Measurements from ENCODE around the gene SLC39A11.
A peak's percentile ranks its signal among the peaks of the same experiment; 100 is the strongest.
"Not testable (repeated sequence)": the region's sequence is repeated elsewhere in the genome, so short reads cannot be mapped to it uniquely, and the experiment has no call there.

The SLC39A11 gene

DNA sequence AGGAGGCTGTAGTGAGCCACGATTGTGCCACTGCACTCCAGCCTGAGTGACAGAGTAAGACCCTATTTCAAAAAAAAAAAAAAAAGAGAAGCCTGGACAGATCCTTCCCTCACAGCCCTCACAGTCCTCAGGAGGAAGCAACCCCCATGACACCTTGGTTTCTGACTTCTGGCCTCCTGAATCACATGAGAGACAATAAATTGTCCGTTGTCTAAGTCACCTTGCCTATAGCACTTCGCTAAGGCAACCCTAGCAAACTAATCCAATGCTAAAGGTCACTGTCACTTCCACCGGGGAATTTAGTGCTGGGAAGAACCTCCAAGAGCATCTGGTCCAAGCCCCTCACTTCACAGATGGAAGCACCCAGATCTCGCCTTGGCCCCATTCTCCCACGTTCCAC, 18.9 kb upstream of the SLC39A11 start:
- no peak for DNase-seq

DNA sequence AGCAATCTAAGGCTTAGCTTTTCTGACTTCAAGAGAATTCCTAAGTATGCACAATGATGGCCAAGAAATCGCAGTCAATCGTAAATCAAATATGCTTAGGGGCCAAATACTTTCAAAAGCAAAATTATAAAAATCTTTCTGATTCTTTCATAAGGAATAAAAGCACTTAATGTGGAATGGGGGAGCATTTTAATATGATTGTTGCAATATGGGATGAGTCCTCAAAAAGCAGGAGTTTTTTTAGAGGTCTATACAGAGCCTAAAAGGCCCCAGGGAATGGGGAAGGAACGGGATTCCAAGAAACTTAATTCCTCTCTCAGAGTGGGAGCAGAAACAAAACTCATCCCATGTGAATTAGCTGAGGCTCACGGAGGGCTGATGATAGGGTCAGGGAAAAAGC, 14.7 kb upstream of the SLC39A11 start:
- DNase-seq: no peak

DNA sequence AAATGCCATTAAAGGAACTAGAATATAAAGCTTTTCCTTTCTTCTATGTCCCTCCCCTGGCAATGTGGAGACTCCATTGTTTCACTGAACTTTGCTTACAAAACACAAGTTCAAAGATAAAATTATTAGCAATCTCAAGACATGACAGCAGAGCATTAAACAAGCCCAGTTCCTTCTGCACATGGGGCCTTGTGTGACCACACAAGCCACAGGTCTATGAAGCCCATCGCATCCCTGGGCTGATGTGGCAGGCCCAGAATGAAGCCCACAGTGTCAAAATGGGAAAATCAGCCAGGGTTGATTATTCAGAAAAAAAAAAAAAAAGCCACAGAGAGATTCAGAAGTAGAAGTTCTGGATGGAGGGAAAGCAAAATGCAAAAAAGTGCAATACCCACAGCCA, 12.9 kb upstream of the SLC39A11 start:
- DNase-seq: no peak

DNA sequence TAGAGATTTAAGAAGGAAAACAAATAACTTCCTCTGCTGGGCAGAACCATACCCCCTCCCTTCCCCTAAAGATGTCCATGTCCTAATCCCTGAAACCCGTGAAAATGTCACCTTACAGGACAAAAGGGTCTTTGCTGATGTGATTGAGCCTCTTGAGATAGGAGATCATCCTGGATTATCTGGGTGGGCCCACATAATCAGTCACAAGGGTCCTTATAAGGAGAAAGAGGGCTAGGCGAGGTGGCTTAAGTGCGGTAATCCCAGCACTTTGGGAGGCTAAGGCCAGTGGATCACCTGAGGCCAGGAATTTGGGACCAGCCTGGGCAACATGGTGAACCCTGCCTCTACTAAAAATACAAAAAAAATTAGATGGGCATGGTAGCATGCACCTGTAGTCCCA, 12.0 kb upstream of the SLC39A11 start:
- DNase-seq: no peak

DNA sequence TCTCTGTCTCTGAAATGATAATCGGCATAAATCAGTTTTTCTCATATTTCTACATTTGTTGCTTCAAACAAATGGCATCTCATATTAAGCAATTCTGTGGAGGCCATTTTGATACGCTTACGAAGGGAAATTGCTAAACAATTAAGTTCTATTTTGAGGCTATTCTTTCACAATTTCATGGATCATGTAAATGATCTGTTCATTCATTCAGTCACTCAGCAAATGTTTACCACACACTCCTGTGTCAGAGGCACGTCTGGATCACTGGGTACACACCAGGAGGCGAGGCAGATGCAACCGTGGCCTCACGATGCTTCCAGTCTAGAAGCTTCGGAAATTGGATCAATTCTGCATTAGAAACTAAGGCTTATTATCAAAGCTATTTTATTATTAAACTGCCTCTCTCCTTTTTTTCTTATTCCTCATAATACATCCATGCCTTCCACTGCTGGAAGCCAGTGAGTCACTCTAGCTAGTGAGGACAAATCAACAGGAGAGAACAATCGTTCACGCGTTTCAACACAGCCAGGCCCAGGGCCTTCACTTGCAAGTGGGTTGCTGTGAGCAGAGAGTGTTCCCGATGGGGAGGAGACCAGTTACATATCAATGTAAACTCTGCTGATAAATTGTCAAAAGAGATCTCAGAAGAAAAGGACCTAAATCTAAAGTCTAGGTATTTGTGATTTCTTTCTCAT, 11.3 kb upstream of the SLC39A11 start:
- peak in 1 of 56 donors; percentile 33 for DNase-seq

DNA sequence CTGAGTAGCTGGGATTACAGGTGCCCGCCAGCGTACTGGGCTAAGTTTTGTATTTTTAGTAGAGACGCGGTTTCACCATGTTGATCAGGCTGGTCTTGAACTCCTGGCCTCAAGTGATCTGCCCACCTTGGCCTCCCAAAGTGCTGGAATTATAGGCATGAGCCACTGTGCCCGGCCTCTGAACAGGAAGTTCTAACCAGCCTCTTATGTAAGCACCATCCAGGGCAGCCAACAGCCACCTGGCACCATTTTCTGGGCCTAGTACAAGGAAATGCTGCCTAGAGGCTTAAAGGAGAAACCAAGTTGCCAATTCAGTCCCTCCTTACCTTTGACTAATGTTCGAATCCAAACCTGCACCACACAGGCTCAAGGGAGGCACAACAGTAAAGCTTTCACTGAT, 8.5 kb upstream of the SLC39A11 start:
- DNase-seq: no peak

DNA sequence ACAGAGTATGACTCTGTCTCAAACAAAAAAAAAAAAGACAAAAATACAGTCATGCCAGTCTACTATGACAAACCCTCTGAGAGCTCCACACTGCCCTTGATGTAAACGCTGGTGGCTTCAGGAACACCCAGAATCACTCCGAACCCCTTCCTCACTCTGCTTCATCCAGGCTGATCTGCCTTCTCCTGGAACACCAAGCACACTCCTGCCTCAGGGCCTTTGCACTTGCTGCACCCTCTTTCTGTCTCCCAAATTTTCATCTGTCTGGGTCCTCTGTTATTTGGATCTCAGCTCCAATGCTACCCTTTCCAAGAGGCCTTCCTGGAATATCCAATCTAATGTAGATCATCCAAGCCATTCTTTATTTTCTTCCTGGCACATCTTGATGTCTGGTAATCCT, 7.9 kb upstream of the SLC39A11 start:
- no peak for DNase-seq

DNA sequence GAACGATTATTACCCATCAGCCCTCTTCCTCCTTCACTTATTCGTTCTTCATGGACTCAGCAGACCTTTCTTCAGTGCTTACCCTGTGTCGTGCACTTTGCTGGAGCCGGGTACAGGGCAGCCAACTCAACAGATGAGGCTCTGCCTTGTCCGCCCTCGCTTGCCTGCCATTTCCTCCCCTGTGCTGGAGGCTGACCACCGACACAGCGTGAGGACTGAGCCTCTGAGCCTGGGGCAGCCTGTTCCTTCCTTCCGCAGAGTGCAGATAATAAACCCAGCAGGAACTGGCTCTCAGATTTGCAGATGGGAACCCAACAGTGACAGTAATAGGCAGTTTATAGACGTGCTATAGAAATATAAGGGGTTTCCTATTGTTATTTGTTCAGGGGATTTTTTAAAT, 7.0 kb upstream of the SLC39A11 start:
- DNase-seq: no peak

DNA sequence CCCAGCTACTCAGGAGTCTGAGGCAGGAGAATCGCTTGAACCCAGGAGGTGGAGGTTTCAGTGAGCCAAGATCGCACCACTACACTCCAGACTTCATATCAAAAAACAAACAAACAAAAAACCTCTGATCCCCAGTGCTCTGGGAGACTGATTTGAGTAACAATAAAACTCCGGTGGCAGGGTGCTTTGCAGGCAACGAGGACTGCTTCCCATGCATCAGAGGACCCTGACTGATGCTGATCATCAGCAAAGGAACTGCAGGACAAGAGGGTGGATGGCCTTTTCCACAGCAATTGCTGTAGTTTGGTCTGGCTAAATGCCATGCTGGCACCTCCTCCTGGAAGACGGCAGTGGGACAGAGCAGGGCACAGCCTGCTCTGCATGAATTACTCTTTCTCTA, 6.4 kb upstream of the SLC39A11 start:
- no peak for DNase-seq

DNA sequence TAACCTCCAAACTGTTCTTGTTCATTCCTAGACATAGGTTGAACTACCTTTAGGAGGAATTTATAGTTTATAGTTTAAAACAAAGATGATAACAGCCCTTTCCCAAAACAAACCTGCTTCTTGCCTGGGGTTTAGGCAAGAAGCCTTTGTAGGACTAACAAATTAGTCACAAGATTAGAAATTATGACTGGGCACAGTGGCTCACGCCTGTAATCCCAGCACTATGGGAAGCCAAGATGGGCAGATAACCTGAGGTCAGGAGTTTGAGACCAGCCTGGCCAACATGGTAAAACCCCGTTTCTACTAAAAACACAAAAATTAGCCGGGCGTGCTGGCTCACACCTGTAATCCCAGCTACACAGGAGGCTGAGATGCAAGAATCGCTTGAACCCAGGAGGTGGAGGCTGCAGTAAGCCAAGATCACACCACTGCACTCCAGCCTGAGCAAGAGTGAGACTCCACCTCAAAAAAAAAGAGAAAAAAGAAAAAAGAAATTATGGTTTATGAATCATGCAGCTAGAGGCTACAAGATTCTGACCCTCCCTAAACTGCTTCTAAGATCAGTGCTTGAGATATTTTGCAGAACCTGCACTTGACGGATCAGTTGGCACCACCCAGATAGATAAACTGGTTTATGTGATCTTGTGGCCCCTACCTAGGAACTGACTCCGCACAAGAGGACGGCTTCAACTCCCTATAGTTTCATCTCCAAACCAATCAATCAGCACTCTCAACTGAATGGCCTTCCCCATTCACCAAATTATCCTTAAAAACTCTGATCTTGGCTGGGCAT, 5.7 kb upstream of the SLC39A11 start:
- DNase-seq: not testable (repeated sequence)

DNA sequence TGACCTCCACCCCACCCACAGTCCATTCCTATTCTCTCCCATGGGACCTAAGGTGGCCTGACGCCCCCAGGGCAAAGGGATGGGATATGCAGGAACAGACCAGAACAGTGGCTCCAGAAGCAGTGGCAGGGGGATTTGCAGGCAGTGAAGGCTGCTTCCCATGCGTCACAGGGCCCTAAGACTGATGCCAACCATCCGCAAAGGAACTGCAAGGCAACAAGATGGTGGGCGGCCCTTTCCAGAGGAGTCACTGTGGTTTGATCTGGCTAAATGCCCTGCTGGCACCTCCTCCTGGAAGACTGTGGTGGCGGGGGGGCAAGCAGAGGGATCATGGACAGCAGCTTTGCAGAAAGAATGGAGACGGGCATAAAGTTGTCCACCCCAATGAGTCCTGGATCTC, 4.4 kb upstream of the SLC39A11 start:
- DNase-seq: no peak

DNA sequence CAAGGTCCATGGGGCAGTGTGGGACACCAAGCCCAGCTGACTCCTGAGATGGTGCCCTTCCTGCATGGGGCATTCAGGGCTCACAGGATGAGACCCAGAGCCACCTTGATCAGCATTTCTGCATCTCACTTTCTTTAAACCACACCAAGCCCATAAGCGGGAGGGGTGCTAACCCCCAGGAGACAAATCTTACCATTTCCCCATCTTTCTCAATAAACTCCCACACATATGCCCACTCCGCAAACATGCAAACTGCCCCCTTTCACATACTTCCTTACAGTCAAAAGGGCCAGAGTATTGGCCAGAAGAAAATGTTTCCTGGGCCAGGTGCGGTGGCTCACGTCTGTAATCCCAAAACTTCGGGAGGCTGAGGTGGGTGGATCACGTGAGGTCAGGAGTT, 3.7 kb upstream of the SLC39A11 start:
- DNase-seq: no peak

DNA sequence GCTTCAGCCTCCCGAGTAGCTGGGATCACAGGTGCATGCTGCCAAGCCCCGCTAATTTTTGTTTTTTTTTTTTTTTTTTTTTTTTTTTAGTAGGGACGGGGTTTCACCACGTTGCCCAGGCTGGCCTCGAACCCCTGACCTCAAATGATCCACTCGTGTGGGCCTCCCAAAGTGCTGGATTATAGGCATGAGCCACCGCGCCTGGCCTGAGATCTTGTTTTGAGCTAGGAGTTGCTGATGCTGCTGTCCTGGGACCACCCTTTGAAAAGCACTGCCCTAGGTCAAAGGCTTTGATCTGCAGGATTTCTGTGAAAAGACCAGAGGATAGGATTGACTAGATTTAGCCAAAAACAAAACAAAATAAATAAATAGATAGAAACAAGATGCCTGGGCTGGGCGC, 798 bp upstream of the SLC39A11 start:
- no peak for DNase-seq

DNA sequence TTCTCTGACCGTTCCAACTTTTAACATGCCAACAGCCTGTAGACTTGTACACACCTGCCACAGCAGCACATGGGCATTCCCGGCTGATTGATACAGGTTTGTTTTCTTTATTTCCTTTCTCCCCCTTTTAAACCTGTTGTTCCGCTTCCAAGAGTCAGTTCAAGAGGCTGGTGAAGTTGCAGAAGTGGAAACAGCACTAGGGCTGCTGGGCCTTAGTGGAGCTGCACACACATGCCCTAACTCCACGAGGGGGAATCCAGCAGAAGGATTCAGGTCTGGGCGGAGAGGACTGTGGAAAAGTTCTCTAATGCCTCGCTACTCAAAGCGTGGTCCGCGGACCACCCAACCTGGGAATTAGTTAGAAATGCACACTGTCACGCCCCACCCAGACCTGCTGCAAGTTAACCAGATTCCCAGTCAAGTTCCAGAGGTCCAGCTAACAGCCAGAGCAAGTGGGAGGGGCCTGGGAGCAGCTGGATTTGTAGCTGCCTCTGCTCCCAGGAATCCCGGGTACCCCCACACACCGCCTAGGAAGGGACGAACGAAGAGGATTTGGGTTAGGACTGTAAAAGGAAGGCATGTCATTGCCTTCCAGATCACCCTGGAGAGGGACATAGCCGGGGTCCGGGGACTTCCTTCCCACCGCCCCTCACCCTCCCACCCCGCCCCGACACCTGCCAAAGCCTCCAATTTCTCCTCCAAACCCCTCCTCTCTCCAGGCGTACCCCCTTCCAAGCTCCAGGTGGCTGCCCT, 542 bp downstream of the SLC39A11 start:
- peak in 22 of 56 donors; percentile 21 to 68 (median 48) for DNase-seq

DNA sequence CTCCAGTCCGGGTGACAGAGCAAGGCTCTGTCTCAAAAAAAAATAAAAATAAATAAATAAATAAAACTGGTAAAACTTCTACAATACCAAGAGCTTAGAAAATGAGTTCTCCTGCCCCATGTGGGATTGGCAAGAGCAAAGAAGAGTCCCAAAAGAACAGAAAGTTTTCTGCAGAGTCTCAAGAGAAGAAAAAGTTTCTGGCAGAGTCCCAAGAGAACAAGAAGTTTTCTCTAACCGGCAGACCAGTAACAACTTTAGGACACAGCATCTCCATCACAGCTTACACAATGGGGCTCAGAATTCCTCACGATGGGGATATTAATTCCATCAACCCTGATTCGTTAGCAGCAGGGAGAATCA, 1.1 kb downstream of the SLC39A11 start:
- DNase-seq: no peak

DNA sequence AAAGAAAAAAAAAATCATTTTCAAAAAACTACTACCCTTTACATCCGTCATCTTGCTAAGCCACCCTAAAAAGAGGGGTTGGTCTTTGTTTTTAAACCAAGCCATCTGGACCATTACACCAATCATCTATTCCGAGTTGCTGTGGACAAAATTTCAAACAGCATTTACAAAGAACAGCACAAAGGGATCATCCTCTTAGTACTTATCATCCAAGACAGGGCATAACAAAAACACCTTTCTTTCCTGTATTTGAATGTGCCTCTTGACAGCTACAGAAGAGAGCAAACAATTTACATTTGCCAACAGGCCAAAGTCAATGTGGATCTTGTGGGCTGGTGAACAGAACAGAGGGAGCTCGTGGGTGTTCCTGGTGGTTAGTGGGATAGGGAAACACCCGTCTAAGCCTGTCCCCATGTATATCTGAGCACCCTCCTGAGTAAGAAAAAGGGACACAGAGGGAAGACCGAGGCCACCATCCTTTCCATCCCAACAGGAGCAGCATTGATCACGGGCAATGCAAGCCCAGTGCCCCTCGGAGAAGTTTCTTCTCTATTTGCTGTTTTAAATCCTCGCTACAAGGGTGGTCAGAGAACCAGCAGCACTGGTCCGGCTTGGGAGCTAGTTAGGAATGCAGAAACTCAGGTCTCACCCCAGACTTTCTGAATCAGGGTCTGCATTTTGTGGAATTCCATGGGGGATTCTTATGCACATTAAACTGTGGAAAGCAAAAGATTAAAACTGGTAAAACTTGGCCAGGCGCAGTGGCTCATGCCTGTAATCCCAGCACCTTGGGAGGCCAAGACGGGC, 1.9 kb downstream of the SLC39A11 start:
- DNase-seq: peak in 6 of 56 donors; percentile 5 to 20 (median 12)

DNA sequence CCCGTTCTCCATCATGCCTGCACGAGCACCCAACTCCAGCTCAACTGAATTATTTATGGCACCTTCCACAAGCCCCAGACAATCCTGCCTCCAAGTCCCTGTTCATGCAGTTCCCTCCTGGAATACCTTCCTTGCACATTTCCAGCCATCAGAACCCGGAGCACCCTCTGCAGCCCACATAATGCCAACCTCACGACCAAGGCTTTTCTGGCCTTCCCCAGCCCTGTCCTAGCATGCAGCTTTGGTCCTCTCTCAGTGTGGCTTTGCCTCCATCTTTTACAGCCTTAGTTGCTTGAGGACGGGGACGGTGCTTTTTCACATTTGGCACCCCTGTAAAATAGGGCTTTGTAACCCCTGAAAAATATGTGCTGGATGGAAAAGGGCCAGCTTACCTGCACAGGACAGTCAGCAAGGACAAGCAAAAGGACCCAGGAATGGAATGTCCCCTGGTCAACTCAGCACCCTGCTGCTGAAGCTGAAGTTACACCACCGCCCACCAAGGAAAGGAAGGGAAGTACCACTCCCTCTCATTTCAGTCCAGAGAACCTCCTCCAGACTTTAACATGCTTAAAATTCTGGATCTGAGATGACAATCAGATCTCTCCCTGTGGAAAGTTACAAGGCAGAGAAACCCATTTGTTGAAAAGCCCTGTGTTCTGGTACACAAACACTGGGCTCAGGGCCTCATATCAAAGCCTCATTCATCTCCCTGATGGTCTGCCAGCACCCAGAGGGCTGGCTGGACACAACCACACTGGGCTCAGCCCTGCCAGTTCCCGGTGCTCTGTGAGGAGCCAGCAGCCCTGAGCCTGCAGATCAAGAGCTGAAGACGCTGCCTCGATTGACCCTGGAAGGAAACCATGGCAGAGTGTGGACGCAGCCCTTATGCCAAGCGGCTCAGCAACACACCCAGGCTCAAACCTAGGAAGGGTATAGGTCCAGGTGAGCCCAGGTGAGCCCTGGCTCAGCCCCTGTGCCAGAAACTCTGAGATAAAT, 2.9 kb downstream of the SLC39A11 start:
- peak in 55 of 56 donors; percentile 27 to 94 (median 79) for DNase-seq

DNA sequence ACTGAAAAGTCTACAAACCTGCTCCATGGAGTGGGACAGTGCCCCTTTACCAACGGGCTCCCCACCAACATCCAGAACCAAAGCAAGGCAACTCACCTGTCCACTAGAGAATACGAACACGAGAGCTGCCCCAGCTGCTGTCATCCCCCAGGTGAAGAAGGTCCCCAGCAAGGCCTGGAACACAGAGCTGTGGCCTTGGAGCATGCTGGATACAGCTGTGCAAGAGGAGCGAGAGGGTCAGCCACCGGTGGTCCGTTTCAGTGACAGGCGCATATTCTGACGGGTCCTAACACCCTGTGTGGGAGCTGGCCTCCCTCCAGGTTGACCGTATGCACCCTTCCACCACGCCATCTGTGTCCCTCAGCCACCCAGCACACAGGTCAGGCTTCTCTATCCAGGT, 3.9 kb downstream of the SLC39A11 start:
- no peak for DNase-seq

DNA sequence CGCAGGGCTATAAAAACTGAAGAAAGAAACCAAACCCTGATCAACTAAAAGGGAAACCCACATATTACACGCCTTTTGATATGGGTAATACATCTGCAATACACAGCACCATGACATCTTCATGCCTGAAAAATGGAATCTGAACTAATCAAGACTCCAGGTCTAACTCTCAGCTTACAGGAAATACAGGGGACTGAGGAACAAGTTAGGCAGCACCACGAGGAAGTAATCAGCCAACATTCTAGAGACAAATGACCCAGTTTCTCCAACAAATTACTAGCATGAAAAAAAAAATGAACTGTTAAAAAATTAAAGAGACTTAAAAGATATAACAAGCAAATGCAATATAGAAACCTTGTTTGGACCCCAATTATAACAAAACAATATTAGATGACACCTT, 9.1 kb downstream of the SLC39A11 start:
- DNase-seq: no peak

DNA sequence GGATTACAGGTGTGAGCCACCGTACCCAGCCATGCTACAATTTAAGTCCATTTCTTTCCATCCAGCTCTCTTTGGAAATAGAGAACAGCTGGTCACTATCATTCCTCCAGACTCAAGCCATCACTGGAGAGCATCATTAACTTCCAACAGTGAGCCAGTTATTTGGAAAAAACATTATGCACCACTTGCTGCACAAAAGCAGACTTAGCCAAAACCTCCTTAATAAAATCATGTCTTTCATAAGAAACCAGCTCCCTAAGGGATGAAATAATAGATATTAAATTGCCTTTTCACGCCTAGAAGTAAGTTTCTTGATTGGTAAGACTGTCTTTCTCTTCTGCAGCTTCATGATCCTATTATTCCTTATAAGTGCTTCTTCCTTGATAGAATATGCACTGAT, 17.9 kb downstream of the SLC39A11 start:
- no peak for DNase-seq
